WI38 (cell line): ENCODE data around the gene WSCD1.

Source experiments
- H3K4me3 ChIP-seq: 2 replicates; pipeline ENCODE4 v1.5.1; 2011; ENCODE audit warnings: low read depth, mild to moderate bottlenecking, control low read depth, low read length
- TF ChIP-seq, protein P1 (sequence below): IDR thresholded peaks from 2 replicates; pipeline ENCODE4 v1.5.1; 2012; ENCODE audit warnings: low read depth, mild to moderate bottlenecking, control low read depth, low read length

Gene WSCD1

GRCh38 chr17:6059406-6059805, 10.8 kb upstream of the WSCD1 start:
- H3K4me3 ChIP-seq: no peak overlapping the region
- TF ChIP-seq, protein P1, sequence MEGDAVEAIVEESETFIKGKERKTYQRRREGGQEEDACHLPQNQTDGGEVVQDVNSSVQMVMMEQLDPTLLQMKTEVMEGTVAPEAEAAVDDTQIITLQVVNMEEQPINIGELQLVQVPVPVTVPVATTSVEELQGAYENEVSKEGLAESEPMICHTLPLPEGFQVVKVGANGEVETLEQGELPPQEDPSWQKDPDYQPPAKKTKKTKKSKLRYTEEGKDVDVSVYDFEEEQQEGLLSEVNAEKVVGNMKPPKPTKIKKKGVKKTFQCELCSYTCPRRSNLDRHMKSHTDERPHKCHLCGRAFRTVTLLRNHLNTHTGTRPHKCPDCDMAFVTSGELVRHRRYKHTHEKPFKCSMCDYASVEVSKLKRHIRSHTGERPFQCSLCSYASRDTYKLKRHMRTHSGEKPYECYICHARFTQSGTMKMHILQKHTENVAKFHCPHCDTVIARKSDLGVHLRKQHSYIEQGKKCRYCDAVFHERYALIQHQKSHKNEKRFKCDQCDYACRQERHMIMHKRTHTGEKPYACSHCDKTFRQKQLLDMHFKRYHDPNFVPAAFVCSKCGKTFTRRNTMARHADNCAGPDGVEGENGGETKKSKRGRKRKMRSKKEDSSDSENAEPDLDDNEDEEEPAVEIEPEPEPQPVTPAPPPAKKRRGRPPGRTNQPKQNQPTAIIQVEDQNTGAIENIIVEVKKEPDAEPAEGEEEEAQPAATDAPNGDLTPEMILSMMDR: no peak

- no peak overlapping the region for H3K4me3 ChIP-seq
- TF ChIP-seq, protein P1: no peak
Measured at GRCh38 chr17:6061290-6061689, 8.9 kb upstream of the WSCD1 start.

- no peak overlapping the region for H3K4me3 ChIP-seq
- TF ChIP-seq, protein P1: no peak
Measured at GRCh38 chr17:6064868-6065267, 5.3 kb upstream of the WSCD1 start.

DNA sequence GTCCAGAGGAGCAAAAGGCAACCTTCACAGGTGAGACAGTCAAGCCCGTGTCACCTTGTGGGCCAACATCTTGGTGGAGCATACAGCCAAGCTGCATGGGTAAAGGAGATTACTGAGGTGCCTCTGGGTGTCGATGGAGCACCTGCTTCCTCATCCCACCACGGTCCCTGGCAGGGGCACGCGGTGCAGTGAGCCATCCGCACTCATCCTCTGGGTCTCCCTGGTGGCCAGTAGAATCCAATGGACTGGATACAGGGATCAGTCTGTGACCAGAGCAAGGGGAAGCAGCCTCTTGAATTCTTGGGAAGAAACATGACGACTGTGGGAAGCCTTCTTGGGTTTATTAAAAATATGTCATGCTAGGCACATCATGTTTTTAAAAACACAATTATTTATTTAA, 4.8 kb upstream of the WSCD1 start:
- TF ChIP-seq, protein P1: no peak

DNA sequence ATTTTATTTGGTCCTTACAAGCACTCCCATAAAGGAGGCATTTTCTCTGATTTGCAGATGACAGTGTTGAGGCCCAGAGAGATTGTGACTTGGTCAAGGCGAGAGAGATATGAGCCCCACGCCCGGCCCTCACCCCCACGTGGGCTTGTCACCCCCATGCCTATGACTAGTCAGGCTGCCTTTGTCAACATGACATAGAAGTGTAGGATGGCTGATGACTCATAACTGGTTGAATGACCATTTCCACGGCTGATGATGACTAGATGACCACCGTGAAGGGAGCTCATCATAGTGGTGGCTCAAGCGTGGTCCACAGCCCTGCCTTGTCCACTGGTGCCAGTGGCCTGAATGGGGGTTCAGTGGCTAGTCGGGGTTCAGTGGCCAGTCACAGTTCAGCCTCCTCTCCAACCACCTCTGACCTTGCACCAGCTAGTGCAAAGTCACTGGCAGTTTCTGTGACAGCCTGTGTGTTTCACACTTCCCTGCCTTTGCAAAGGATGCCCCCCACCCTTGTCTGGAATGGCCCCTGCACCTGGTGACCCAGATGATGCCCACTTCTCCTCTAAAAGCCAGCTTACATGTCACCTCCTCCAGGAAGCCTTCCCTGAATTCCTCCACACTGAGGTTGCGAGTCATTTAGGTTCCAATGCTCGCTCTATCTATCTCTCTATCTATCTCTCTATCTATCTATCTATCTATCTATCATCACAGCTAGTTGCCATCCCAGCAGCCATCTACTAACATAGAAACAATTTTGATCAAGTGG, 3.8 kb upstream of the WSCD1 start:
- H3K4me3 ChIP-seq: no peak overlapping the region
- TF ChIP-seq, protein P1: no peak

More for the DNA sequence above, 4.8 kb upstream of the WSCD1 start:
- no peak overlapping the region for H3K4me3 ChIP-seq

GRCh38 chr17:6067060-6067459, 3.1 kb upstream of the WSCD1 start:
- TF ChIP-seq, protein P1: no peak

DNA sequence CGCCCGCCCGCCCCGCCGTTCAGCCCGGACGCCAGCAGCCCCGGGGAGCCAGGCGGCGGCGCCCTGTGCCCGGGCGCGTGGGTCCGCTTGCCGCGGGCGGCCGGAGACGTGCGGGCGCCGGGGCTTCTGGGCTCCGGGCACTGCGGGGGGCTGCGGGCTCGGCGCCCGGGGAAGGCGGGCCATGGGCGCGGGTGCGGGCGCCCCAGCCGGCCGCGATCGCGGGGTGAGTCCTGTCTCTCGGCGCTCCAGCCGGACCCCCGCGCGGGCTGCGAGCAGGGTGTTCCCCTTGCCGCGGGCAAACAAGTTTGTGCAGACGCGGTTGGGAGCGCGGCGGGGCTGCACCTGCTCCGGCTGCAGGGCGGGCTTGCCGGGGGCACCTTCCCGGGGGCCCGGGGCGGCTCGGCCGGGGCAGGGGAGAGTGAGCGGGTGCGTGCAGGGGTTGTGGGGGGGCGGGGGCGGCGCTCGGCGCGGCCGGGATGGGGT, 292 bp downstream of the WSCD1 start:
- TF ChIP-seq, protein P1: no peak
- no peak overlapping the region for H3K4me3 ChIP-seq

More at GRCh38 chr17:6067060-6067459, 3.1 kb upstream of the WSCD1 start:
- H3K4me3 ChIP-seq: no peak overlapping the region
